Measurements from ENCODE around the gene ZNF408. TPM values are rescaled to one million over a fixed set of nuclear protein-coding genes. Genes with fewer than 3 reads are reported as not detected.

The ZNF408 gene
- 6.7 and 8.9 TPM in 2 replicates for total RNA-seq

GRCh38 chr11:46700241-46701077 lies at the start of gene ZNF408, which contains the start of gene ARHGAP1:
TSS of gene ZNF408 (plus strand) at chr11:46701031. CDS start at chr11:46701048, 17 bp downstream.
TSS of gene ARHGAP1 (minus strand) at chr11:46700619. CDS start at chr11:46696107, 4,512 bp downstream.

GRCh38 chr11:46719048-46719542 lies 18.3 kb downstream of the ZNF408 start, which contains the start of gene F2:
TSS of gene F2 (plus strand) at chr11:46719213. CDS start at chr11:46719236, 23 bp downstream.

Small RNA genes lying within 50 kb of the gene (small RNA-seq; reads per million reads assigned to genes)
- 3.9 reads per million, percentile 73 among the genes with 10 or more reads in this experiment for gene MIR5582

Other genes with a start within 250 kb of the ZNF408 start
- gene AMBRA1, start 107.0 kb upstream of the ZNF408 start, total RNA-seq, result 19.1 and 31.6 TPM in 2 replicates
- gene HARBI1, start 83.8 kb upstream of the ZNF408 start, total RNA-seq, result 3.3 and 4.3 TPM in 2 replicates
- 47.6 and 55.6 TPM in 2 replicates for gene ATG13, start 83.5 kb upstream of the ZNF408 start, total RNA-seq
- gene ARHGAP1, start 412 bp upstream of the ZNF408 start, total RNA-seq, result 29.3 and 34.5 TPM in 2 replicates
- not detected in 2 replicates for gene F2, start 18.2 kb downstream of the ZNF408 start, total RNA-seq
- 124 and 152 TPM in 2 replicates for gene CKAP5, start 145.2 kb downstream of the ZNF408 start, total RNA-seq
- 0.93 and 1.5 TPM in 2 replicates for gene LRP4, start 217.5 kb downstream of the ZNF408 start, total RNA-seq
- 20.6 and 26.9 TPM in 2 replicates for gene CSTPP1, start 235.7 kb downstream of the ZNF408 start, total RNA-seq

Measured in thoracic aorta endothelial cell (primary cell).